Lung (tissue), 12 donors: Measurements from ENCODE around the gene RNF149. TPM values are rescaled to one million over a fixed set of nuclear protein-coding genes. Genes with fewer than 3 reads are reported as not detected.
"Not testable (repeated sequence)": the region's sequence is repeated elsewhere in the genome, so short reads cannot be mapped to it uniquely, and the experiment has no call there.

Experiments
- ATAC-seq: fragments of 200-7000 bp; cut with Tn5 transposase; one replicate; pipeline ENCODE4 v1.9.1; 2020; ENCODE audit warnings: moderate number of reproducible peaks; ENCODE audit not compliant: insufficient read depth, low FRiP score
- DNase-seq, 3 donors: peaks; one replicate each; pipeline ENCODE4 v3.0.0-alpha.2; 2013 to 2017
- H3K27ac ChIP-seq, 2 donors: one replicate each; pipeline ENCODE4 v1.5.1; 2013; ENCODE audit warnings: mild to moderate bottlenecking in 2 of 2, moderate library complexity in 2 of 2, control low read depth in 1 of 2, inconsistent platforms in 1 of 2, low read depth in 1 of 2, low read length in 1 of 2
- H3K27me3 ChIP-seq, 3 donors: one replicate each; pipeline ENCODE4 v1.5.1; 2013; ENCODE audit warnings: low read length in 2 of 3; ENCODE audit not compliant: control insufficient read depth in 3 of 3, insufficient read depth in 3 of 3
- H3K36me3 ChIP-seq, 4 donors: one replicate each; pipeline ENCODE4 v1.5.1; 2013; ENCODE audit warnings: low read length in 4 of 4, mild to moderate bottlenecking in 1 of 4, moderate library complexity in 1 of 4; ENCODE audit not compliant: control insufficient read depth in 4 of 4, insufficient read depth in 4 of 4
- H3K4me1 ChIP-seq, 5 donors: one replicate each; pipeline ENCODE4 v1.5.1; 2013; ENCODE audit warnings: low read length in 5 of 5, mild to moderate bottlenecking in 2 of 5, moderate library complexity in 1 of 5; ENCODE audit not compliant: control insufficient read depth in 5 of 5, insufficient read depth in 5 of 5
- H3K4me3 ChIP-seq: one replicate; pipeline ENCODE4 v1.5.1; 2013; ENCODE audit warnings: mild to moderate bottlenecking, control low read depth, moderate library complexity
- H3K9ac ChIP-seq, 2 donors: one replicate each; pipeline ENCODE4 v1.5.1; 2013; ENCODE audit warnings: low read length in 2 of 2, control low read depth in 1 of 2; ENCODE audit not compliant: insufficient read depth in 1 of 2
- H3K9me3 ChIP-seq, 4 donors: one replicate each; pipeline ENCODE4 v1.5.1; 2013; ENCODE audit warnings: low read length in 3 of 4, mild to moderate bottlenecking in 1 of 4, moderate library complexity in 1 of 4; ENCODE audit not compliant: control insufficient read depth in 4 of 4, insufficient read depth in 3 of 4
- WGBS, 2 donors: extraction: QIAGEN DNeasy Blood & Tissue Kit; methylation state at CpG; one replicate each; pipeline ENCODE4 v1.1.7; 2013; 5-methylcytosine and 5-hydroxymethylcytosine counted together
- polyA plus RNA-seq, 2 donors: library from polyadenylated mRNA; stranded (reverse); fragments of 200-250 nt; gene quantifications; one replicate each; pipeline ENCODE4 v1.2.1, GENCODE V29; 2013
- total RNA-seq, 2 donors: library from RNA; depleted of rRNA in 1 of 2; stranded (reverse); fragments of >200 nt in 1 of 2; gene quantifications; one replicate each; pipeline ENCODE4 v1.2.1, GENCODE V29; 2014 to 2021
- TF ChIP-seq, protein P1 (sequence below): IDR thresholded peaks from 2 replicates; pipeline ENCODE4 v1.5.1; 2012; ENCODE audit warnings: mild to moderate bottlenecking; ENCODE audit errors: control extremely low read depth, extremely low read depth
- donor health status: control.
- donor health status: control.
- donor health status: Bipolar disorder and iron deficiency.
- donor health status: healthy.
- donor health status: DM: yes; HTN: yes; CAD: no.

RNF149 gene
- total and polyA plus RNA-seq, 4 donors, result 46.7 to 106 (median 93.4) TPM

DNA sequence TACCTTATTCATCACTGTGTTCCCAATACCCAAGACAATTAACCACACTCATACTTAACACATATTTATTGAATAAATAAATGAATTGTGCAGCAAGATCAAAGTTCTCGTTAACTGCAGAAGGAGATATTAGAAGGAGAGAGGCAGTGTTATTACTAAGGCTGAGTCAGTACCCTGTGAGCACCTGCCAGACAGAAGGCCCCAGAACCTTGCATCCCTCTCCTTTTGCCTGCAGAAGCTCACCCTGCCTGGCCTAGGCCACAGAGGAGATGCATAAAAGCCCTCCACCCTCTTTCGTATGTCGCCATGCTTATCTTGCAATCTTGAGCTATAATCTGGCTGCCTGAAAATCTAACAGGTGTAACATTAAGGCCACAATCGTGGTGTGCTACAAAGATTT lies 20.5 kb upstream of the RNF149 start:
- TF ChIP-seq, protein P1, sequence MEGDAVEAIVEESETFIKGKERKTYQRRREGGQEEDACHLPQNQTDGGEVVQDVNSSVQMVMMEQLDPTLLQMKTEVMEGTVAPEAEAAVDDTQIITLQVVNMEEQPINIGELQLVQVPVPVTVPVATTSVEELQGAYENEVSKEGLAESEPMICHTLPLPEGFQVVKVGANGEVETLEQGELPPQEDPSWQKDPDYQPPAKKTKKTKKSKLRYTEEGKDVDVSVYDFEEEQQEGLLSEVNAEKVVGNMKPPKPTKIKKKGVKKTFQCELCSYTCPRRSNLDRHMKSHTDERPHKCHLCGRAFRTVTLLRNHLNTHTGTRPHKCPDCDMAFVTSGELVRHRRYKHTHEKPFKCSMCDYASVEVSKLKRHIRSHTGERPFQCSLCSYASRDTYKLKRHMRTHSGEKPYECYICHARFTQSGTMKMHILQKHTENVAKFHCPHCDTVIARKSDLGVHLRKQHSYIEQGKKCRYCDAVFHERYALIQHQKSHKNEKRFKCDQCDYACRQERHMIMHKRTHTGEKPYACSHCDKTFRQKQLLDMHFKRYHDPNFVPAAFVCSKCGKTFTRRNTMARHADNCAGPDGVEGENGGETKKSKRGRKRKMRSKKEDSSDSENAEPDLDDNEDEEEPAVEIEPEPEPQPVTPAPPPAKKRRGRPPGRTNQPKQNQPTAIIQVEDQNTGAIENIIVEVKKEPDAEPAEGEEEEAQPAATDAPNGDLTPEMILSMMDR, result no peak
- Histone ChIP-seq H3K4me1 (peaks cover 0 to 20% (median 1%) of the 10 kb centered on the region in 5 donors), H3K27me3 (no peaks in the 10 kb centered on the region), H3K9me3 (no peaks in the 10 kb centered on the region), H3K9ac (no peak overlapping the region), H3K27ac (peak overlapping the region in 1 of 2 donors; percentile 35), H3K36me3 (no peaks in the 10 kb centered on the region), H3K4me3 (no peak overlapping the region)
- no peak for ATAC-seq
- WGBS, 2 donors, result 42 to 66% methylated on average over 4 of the region's 4 CpGs
- DNase-seq, result no peak

DNA sequence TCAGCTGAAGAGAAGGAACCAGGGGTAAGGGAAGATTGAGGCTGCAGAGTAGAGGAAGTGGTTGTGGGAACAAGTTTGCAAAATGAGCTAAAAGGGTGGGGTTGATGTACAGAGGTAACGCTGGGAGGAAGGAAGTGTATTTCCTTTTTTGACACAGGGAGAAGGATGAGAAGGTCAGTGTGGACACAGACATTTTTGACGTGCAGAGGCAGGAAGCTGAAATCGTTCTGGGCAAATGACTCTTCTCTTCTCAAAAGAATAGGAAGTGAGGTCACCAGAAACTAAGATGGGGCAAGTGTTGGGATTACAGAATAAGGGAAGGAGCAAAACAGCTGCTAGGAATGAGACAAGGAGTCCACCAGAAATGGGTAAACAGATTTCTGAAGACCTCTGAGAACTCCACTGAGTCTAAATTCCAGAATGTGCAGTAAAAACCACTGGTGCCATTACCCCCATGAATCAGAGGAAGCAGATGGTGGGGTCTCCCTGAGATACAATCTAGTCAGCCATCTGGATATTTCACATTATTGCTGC lies 20.0 kb upstream of the RNF149 start:
- Histone ChIP-seq H3K4me1 (peaks cover 0 to 20% (median 1%) of the 10 kb centered on the region in 5 donors), H3K27ac (no peak overlapping the region), H3K27me3 (no peaks in the 10 kb centered on the region), H3K4me3 (no peak overlapping the region), H3K36me3 (no peaks in the 10 kb centered on the region), H3K9me3 (no peaks in the 10 kb centered on the region), H3K9ac (no peak overlapping the region)
- DNase-seq, result peak in 1 of 3 donors; percentile 35
- peak; percentile 79 for ATAC-seq
- TF ChIP-seq, protein P1, result no peak
- 2 to 12% methylated on average over 3 of the region's 3 CpGs for WGBS, 2 donors

DNA sequence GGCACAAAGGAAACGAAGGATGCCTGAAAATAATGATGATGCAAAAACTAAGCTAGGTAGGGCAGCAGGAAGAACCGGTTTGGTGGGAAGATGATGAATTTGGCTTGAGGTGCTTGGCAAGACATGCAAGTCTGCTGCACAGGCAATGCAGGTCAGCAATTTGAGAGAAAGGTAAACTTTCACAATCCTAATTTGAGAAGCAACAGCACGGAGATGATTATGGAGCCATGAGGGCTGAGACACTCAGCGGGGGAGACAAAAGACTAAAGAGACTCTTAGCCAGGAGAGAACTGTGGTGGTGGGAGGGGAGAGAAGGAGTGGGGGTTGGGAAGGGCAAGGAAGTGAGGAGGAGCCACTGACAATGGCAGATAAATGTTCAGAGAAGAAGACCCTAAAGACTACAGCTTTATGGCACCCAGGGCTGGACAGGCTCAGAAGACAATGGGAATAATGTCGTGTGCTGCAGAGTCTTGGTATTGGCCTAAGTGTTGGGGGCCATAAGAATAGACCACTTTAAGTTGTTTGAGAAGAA lies 19.4 kb upstream of the RNF149 start:
- H3K27me3 ChIP-seq, result no peaks in the 10 kb centered on the region
- H3K4me3 ChIP-seq, result no peak overlapping the region
- peak; percentile 49 for ATAC-seq
- no peak overlapping the region for H3K9ac ChIP-seq
- WGBS, 2 donors, result 34 to 36% methylated on average over 5 of the region's 5 CpGs
- DNase-seq, result peak; percentile 59 to 81 (median 64)
- H3K9me3 ChIP-seq, result no peaks in the 10 kb centered on the region
- H3K4me1 ChIP-seq, result peaks cover 0 to 20% (median 1%) of the 10 kb centered on the region in 5 donors
- TF ChIP-seq, protein P1, result no peak
- H3K36me3 ChIP-seq, result no peaks in the 10 kb centered on the region
- H3K27ac ChIP-seq, result peak overlapping the region in 1 of 2 donors; percentile 58

DNA sequence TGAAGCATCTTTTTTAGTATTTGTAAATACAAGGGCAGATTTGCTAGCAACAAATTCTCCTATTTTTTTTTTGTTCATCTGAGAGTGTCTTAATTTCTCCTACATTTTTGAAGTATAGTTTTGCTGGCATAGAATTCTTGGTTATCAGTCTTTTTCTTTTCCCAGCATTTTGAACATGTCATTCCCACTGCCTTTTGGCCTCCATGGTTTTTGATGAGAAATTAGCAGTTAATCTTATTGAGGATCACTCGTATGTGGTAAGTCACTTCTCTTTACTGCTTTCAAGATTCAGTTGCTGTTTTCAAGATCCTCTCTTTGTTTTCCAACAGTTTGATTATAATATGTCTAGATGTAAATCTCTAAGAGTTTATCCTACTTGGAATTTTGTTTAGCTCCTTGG lies 16.9 kb upstream of the RNF149 start:
- H3K36me3 ChIP-seq, result no peaks in the 10 kb centered on the region
- TF ChIP-seq, protein P1, result no peak
- DNase-seq (no peak), ATAC-seq (no peak)
- no peak overlapping the region for H3K4me3 ChIP-seq
- no peaks in the 10 kb centered on the region for H3K27me3 ChIP-seq
- 86 to 88% methylated on average over 1 of the region's 1 CpG for WGBS, 2 donors
- no peak overlapping the region for H3K9ac ChIP-seq
- no peak overlapping the region for H3K27ac ChIP-seq
- H3K4me1 ChIP-seq, result peaks cover 0 to 16% (median 0%) of the 10 kb centered on the region in 5 donors
- H3K9me3 ChIP-seq, result no peaks in the 10 kb centered on the region

DNA sequence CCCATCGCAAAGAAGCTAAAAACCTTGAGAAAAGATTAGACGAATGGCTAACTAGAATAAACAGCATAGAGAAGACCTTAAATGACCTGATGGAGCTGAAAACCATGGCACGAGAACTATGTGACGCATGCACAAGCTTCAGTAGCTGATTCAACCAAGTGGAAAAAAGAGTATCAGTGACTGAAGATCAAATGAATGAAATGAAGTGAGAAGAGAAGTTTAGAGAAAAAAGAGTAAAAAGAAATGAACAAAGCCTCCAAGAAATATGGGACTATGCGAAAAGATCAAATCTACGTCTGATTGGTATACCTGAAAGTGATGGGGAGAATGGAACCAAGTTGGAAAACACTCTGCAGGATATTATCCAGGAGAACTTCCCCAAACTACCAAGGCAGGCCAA lies 8.1 kb upstream of the RNF149 start:
- not testable (repeated sequence) for H3K36me3 ChIP-seq, H3K4me3 ChIP-seq, H3K4me1 ChIP-seq, DNase-seq, H3K9ac ChIP-seq, H3K27me3 ChIP-seq, ATAC-seq, H3K27ac ChIP-seq, H3K9me3 ChIP-seq
- 92 to 99% methylated on average over 5 to 6 of the region's 6 CpGs for WGBS, 2 donors
